Activated CD4-positive, alpha-beta T cell treated with anti-CD3 and anti-CD28 coated beads, Interleukin-2, amount 50 U/mL, for 1 hour (primary cell): ENCODE measurements around the gene POLRMT.

Source experiments
- DNase-seq: peaks from one replicate; pipeline ENCODE4 v3.0.0-alpha.2; 2020

The POLRMT gene

DNA sequence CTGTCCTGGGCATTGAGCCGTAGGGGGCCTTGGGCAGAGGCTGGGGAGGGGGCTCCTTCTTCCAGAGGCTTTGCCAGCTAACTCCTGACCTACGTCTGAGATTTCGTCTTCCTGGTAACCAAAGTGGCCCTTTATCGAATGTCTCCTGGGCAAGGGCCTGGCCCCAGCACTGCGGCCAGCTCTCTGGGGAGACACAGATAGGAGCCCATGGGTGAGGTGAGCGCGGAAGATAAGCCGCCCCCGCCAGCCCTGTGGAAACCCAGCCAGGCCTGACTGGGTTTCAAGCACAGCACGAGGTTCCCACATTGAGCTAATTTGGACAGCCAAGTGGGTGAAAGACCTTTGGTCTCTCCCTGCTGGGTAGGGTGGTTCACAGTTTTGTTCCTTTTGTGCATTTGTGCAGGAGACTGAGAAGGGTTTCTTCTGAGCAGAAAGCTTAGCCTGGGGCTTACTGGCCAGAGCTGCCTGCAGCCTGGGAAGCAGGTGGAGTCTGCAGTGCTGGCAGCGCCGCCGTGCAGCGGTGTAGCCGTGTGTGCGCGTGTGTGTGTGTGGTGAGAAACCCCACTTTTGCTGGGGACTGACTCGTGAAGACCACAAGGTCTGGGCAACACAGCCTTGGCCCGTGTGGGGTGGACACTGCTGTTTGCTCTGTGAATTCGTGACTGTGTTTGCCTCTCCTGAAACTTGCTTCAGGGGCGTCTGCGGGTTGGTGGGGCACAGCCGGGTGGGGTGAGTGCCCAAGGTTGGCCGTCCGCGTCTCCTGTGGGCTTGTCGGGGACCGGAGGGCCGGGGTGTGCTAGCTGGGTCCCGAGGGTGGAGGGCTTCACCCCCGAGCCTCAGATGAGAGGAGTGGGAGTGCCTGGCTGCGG, 58.4 kb downstream of the POLRMT start:
- DNase-seq, result no peak

GRCh38 chr19:573519-573825, 59.9 kb downstream of the POLRMT start:
- DNase-seq, result no peak

GRCh38 chr19:572743-573518, 60.4 kb downstream of the POLRMT start:
- DNase-seq, result no peak

GRCh38 chr19:572140-572742, 61.1 kb downstream of the POLRMT start, which contains the start of gene BSG:
Gene BSG (plus strand): TSS chr19:572596. CDS start chr19:572635, 39 bp downstream.
- DNase-seq, result peak; percentile 98

DNA sequence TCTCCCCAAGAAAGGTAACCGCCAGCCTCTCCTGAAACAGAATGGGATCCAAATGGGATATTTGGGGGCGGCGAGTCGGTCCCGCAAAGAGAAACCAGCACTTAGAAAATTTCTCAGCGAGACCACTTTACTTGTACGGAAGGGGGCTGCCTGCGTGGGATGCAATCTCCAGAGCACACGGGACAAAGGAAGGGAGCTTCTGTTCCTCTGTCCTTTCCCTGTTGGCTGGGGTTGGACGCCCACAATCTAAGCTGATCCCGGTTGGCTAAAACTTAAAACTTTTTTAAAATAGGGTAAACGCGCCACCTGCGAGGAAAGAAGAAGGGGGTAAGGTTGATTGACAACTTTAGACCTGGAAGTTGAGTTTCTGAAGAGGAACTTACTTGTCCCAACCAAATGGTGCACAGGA, 61.8 kb downstream of the POLRMT start:
- DNase-seq, result no peak

DNA sequence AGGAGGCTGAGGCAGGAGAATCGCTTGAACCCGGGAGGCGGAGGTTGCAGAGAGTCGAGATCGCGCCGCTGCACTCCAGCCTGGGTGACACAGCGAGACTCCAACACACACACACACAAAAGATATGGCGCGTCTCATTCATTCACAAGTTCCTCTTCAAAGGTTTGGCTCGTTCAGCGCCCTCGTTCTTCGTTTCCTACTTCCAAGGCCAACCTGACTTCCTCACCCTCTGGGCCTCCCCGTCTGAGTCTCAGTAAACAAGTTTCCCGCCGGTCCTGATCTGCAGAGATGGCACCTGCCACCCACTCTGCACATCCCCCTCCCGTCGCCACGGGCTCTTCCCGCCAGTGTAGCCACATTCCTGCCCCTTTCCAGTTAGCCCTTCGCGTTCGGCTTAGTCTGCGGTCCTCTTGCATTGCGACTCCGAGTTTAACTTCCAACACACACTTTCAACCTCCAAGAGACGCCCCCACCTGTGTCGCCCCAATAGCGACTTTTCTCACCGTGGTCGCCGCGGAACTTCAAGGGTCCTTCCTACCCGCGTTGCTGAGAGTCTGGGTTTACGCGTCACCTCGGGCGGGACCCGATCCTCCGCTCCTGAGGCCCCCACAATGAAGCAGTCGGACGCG, 62.3 kb downstream of the POLRMT start:
- peak; percentile 50 for DNase-seq

DNA sequence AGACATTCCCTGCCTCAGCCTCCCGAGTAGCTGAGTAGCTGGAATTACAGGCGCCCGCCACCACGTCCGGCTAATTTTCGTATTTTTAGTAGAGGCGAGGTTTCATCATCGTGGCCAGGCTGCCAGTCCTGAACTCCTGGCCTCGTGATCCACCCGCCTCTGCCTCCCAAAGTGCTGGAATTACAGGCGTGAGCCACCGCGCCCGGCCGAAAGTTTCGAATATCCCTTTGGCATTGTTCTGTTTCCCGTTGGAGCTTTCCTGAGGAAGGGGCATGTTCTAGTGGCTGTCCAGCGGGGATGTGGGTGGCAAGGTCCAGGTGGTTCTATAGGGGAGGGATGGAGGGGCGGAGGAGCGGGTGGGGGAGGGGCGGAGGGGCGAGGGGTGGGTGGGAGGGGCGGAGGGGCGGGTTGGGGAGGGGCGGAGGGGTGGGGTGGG, 63.1 kb downstream of the POLRMT start:
- no peak for DNase-seq

GRCh38 chr19:567296-567900, 65.9 kb downstream of the POLRMT start:
- DNase-seq, result no peak
